ENCODE data around the gene ISX. TPM values are rescaled to one million over a fixed set of nuclear protein-coding genes. Genes with fewer than 3 reads are reported as not detected.
"Not testable (repeated sequence)": the region's sequence is repeated elsewhere in the genome, so short reads cannot be mapped to it uniquely, and the experiment has no call there.

Gene ISX
- not detected for polyA plus RNA-seq (ENCODE audit: insufficient read length)

- DNase-seq (ENCODE audit: low read depth): no peak
Observed at GRCh38 chr22:35065796-35066218, at the start of gene ISX. Gene ISX (plus strand): TSS chr22:35066158. CDS start chr22:35067088, 930 bp downstream.

GRCh38 chr22:35016909-35017308 lies 49.0 kb upstream of the ISX start:
- DNase-seq (ENCODE audit: low read depth): no peak

DNA sequence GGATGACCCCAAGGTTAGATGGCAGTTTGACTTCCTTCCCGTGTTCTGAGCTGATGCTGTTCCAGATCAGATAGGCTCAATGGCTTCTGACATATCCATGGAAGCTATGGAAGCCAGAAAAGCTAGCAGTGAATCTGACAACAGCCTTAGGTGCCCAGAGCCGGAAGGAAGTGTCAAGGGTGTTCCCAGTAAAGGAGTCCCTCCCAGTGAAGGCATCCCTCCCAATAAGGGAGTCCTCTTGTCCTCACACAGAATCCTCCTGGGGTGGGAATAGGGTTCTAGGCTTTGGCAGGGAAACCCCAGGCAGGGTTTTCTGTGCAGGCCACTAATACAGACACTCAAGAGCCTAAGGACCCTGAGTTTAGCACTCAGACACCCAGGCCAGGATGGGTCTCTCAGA lies 47.0 kb upstream of the ISX start:
- DNase-seq (ENCODE audit: low read depth): no peak

DNA sequence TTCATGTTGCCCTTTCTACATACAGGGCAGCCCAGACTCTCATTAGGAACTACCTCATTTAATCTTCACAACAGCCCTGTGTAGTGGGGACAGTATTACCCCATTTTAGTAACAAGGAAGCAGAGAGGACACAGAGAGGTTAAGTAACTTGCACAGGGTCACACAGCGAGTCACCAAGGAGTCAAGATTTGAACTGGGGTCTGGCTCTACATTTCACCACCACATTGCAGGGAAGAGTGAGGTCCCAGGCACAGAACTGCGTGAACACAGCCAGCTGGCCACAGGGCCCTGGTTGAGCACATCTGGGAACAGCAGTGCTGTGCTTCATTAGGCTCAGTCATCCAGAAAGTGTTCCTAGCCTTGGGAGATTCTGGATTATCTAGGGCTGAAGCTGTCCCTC lies 45.4 kb upstream of the ISX start:
- no peak for DNase-seq (ENCODE audit: low read depth)

DNA sequence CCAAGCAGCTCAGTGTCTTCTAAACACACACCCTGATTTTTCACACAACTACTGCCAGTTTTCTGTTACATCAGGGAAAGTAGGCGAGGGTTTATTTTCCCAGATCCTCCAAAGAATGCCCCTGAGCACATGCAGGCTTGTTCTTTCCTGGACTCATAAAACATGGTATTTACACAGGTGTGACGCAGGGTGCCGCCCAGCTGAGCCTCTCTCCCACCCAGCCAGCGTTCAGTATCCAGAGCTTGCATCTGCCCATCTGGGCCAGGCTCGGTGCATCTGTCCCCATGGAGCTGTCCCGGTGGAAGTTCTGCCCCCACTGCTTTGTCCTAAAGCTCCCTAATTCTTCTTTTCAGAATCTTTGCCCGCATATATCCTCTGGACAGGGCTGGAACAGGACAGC lies 44.8 kb upstream of the ISX start:
- DNase-seq (ENCODE audit: low read depth): no peak

GRCh38 chr22:35022291-35022690 lies 43.7 kb upstream of the ISX start:
- no peak for DNase-seq (ENCODE audit: low read depth)

DNA sequence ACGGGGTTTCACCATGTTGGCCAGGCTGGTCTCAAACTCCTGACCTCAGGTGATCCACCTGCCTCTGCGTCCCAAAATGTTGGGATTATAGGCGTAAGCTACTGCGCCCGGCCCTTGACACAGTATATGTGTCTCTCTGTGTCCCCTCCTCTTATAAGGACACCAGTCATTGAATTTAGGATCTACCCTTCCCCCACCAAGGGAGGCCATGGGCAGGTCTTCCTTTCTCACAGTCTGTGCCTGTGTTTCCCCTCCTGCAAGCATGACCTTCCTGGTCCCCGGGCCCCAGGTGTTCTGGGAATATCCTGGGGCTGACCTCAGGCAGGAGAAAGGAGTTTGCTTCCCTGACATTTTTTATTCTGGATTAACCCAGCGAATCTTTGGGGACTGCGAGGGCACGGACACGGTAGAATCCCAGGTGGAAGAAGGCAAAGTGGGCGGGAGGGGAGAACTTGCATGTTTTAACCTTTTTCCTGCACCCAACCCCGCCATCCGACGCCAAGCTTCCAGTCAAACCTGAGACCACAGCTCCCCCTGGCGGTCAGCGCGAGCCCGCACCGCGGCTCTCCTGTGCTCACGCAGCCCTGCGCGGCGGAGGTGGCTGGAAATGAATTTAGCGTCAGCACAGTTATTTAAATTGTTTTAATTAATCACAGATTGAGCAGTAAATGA lies 42.1 kb upstream of the ISX start:
- DNase-seq (ENCODE audit: low read depth): no peak

GRCh38 chr22:35024364-35024692 lies 41.6 kb upstream of the ISX start:
- no peak for DNase-seq (ENCODE audit: low read depth)

DNA sequence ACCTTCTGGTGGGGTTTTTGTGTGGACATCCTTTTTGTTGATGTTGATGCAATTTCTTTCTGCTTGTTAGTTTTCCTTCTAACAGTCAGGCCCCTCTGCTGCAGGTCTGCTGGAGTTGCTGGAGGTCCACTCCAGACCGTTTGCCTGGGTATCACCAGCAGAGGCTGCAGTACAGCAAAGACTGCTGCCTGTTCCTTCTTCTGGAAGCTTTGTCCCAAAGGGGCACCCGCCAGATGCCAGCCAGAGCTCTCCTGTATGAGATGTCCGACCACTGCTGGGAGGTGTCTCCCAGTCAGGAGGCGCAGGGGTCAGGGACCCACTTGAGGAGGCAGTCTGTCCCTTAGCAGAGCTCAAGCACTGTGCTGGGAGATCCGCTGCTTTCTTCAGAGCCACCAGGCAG lies 35.8 kb upstream of the ISX start:
- DNase-seq (ENCODE audit: low read depth): not testable (repeated sequence)

GRCh38 chr22:35032571-35032970 lies 33.4 kb upstream of the ISX start:
- no peak for DNase-seq (ENCODE audit: low read depth)

- DNase-seq (ENCODE audit: low read depth): no peak
Observed at GRCh38 chr22:35033635-35034296, 32.2 kb upstream of the ISX start.

DNA sequence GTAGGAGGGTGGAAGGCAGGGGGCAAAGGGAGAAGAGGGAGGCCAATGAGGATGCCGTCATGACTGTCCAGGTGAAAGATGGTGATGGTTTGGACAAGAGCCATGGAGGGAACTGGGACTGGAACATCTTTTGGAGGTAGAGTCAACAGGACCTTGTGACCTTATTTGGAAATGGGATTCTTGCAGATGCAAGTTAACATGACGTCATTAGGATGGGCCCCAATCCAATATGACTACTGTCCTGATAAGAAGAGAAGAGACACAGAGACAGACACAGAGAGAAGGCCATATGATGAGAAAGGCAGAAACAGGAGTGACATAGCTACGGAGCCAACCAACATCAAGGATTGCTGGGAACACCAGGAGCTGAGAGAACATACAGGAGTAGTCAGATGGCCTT lies 31.0 kb upstream of the ISX start:
- DNase-seq (ENCODE audit: low read depth): no peak

DNA sequence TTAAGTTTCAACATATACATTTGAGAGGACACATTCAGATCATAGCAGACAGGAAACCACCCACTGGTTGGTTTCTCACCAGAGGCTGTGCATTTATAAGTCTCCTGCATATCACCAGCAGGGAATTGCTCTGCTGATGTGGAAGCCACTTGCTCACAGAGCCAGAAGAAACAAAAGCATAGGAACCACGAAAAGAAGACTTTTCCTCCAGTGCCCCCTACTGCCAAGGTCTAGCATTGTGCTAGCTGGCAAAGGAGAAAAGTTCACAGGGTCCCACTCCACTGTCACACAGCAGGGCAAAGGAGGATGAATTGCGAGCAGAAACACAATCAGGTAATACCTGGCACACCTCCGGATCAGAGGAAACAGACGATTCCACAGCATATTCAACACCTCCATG lies 28.9 kb upstream of the ISX start:
- DNase-seq (ENCODE audit: low read depth): no peak

GRCh38 chr22:35039625-35040024 lies 26.3 kb upstream of the ISX start:
- DNase-seq (ENCODE audit: low read depth): no peak

GRCh38 chr22:35043252-35043933 lies 22.6 kb upstream of the ISX start:
- DNase-seq (ENCODE audit: low read depth): no peak

DNA sequence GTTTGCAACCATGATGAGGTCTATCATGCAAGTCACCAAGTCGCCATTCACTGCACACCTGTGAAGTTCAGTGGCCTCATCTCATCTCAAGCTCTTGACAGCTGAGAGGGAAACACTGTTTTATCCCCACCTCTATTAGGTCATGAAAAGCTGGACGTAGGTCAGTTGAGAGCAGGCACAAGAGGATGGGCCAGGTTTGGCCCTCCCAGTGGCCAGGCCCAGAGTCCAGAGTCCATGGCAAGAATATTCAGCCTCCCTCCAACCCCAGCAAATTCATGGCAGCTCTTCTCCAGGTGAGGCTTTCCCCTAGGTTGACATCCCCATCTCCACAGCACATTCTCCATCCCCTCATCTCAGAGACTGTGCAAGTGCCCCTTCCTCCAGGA lies 22.0 kb upstream of the ISX start:
- DNase-seq (ENCODE audit: low read depth): no peak

GRCh38 chr22:35044607-35045390 lies 21.2 kb upstream of the ISX start:
- DNase-seq (ENCODE audit: low read depth): no peak

GRCh38 chr22:35045451-35045850 lies 20.5 kb upstream of the ISX start:
- DNase-seq (ENCODE audit: low read depth): no peak

DNA sequence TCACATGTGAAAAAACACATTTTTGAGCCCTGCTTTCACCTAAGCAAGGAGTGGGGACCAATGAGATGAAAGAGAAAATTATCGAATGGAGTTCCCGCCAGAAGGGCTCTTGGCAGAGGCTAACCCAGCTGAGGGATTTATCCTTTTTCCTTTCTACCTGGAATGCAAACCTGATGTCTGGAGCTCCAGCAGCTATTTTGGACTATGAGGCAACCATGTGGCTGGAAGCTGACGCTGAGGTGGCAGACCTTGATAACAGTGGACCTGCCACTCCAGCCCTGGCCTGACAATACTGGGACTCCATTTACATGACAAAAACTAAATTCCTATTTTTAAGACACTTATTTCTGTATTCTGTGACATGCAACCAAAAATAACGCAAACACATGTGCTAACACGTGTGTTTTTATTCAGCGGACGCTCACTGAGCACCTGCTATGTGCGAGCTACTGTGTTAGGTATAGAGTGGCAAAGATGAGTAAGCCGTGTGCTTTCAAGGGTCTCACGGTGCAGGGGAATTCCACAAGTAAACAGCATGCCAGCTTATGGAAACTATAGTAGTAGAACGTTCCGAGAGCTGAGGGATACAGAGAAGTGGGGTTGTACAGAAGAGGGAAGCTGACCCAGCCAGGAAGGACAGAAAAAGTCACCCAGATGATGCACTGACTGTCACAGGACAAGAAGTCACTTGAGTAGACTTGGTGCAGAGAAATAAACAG lies 19.1 kb upstream of the ISX start:
- no peak for DNase-seq (ENCODE audit: low read depth)

DNA sequence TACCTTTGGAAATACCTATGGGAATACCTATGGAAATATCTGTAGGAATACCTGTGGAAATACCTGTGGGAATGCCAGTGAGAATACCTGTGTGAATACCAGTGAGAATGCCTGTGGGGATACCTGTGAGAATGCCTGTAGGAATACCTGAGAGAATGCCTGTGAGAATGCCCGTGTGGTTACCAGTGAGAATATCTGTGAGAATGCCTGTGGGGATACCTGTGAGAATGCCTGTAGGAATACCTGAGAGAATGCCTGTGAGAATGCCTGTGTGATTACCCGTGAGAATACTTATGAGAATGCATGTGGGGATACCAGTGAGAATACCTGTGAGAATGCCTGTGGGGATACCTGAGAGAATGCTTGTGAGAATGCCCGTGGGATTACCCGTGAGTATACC lies 15.9 kb upstream of the ISX start:
- DNase-seq (ENCODE audit: low read depth): not testable (repeated sequence)

DNA sequence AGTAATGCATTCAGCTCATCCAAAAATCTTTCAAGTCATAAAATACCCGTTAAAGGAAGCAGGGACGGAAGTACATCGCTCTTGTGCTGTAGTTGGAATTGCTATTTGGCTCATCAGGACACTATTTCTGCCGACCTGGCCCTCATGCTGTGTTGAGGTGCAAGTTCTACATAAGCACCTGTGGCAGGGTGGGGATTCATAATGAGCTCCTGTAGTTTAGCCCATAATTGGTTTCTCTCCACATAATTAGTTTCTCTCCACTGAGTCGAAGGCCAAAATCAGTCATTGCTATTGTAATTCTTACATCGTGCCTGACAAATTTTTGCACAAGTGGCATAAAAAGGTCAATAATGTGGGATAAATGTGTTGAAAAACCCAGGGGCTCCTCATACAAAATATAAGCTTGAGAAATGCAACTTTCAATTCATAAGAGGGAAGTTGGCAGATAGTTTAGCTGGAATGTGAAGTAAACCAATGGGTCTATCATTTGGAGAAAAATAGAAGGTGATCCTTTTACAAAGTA lies 14.9 kb upstream of the ISX start:
- no peak for DNase-seq (ENCODE audit: low read depth)

DNA sequence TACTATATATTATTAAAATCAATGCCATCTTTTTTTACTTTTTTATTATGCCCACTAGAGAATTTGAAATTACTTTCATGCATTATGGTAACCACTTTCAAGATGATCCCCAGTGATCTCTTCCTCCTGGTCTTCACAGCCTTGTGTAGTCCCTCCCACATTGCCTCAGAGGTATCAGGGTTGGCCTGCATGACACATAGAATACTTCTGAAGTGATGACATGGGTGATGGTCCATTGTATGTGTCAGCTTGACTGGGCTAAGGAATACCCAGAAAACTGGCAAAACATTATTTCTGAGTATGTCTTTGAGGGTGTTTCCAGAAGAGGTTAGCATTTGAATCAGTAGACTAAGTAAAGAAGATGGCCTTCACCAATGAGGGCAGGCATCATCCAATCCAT lies 14.2 kb upstream of the ISX start:
- no peak for DNase-seq (ENCODE audit: low read depth)
